Neutrophil (primary cell): Measurements from ENCODE around the gene DCP1B.

Source experiments
- H3K27ac ChIP-seq: fragments of 200-600 bp; sonication (generic); 2 replicates; pipeline ENCODE4 v1.5.1; 2016; ENCODE audit warnings: mild to moderate bottlenecking, moderate library complexity
- H3K27me3 ChIP-seq: fragments of 200-600 bp; sonication (generic); 2 replicates; pipeline ENCODE4 v1.6.0; 2016; ENCODE audit warnings: mild to moderate bottlenecking
- H3K36me3 ChIP-seq: fragments of 200-600 bp; sonication (generic); 2 replicates; pipeline ENCODE4 v1.5.1; 2017
- H3K4me1 ChIP-seq, 2 experiments: fragments of 200-600 bp in 1 of 2; sonication (generic) in 1 of 2; 1 replicate in 1 of 2; 2 replicates in 1 of 2; pipeline versions ENCODE4 v1.5.1 to v1.6.1; 2013 to 2016; ENCODE audit warnings: low read depth in 1 of 2, low read length in 1 of 2, mild to moderate bottlenecking in 1 of 2, moderate library complexity in 1 of 2; ENCODE audit not compliant: control insufficient read depth in 1 of 2, insufficient read depth in 1 of 2
- H3K4me3 ChIP-seq, 2 experiments: fragments of 200-600 bp in 1 of 2; sonication (generic) in 1 of 2; 1 replicate in 1 of 2; 2 replicates in 1 of 2; pipeline ENCODE4 v1.5.1; 2013 to 2016; ENCODE audit warnings: low read depth in 1 of 2, low read length in 1 of 2, mild to moderate bottlenecking in 1 of 2, moderate library complexity in 1 of 2
- H3K9me3 ChIP-seq: fragments of 200-600 bp; sonication (generic); 2 replicates; pipeline ENCODE4 v1.5.1; 2016
- TF ChIP-seq, protein P1 (sequence below): fragments of 200-600 bp; sonication (generic); IDR thresholded peaks from 2 replicates; pipeline ENCODE4 v1.5.1; 2016; ENCODE audit warnings: antibody characterized with exemption

Gene DCP1B

DNA sequence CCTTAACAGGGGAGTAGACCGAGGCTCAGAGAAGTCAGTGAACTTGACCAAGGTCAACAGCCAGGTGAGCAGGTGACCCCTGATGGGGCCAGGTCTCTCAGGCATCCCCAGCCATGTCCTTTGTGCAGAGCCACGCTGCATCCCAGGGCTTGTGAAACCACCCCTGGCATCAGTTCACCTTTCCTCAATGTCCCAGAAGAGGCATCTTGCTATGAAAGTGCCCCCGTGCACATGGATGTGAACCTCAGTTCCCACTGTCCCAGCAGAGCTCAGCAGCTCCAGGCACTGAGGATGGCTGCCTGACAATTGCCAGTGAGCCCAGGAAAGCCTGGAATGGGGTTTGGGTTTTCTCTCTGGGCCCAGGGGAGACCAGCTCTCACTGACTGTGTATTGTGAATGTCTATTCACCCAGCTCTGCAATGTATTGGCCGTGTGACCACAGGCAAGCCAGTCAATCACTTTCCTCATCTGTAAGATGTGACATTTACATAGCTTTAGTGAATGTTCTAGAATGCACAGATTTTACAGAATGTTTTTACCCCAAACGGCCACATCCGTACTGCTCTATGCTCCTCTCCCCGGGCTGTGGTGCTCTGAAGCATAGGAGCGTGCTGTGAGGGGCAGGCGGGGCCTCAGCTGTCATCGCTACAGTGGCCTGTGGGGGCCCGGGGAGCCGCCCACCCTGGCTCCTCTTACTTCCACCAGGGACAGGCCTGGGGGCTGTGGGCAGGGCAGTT, 90.7 kb downstream of the DCP1B start:
- TF ChIP-seq, protein P1, sequence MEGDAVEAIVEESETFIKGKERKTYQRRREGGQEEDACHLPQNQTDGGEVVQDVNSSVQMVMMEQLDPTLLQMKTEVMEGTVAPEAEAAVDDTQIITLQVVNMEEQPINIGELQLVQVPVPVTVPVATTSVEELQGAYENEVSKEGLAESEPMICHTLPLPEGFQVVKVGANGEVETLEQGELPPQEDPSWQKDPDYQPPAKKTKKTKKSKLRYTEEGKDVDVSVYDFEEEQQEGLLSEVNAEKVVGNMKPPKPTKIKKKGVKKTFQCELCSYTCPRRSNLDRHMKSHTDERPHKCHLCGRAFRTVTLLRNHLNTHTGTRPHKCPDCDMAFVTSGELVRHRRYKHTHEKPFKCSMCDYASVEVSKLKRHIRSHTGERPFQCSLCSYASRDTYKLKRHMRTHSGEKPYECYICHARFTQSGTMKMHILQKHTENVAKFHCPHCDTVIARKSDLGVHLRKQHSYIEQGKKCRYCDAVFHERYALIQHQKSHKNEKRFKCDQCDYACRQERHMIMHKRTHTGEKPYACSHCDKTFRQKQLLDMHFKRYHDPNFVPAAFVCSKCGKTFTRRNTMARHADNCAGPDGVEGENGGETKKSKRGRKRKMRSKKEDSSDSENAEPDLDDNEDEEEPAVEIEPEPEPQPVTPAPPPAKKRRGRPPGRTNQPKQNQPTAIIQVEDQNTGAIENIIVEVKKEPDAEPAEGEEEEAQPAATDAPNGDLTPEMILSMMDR, result no peak
- peaks cover 24% of the 10 kb centered on the region for H3K27me3 ChIP-seq

DNA sequence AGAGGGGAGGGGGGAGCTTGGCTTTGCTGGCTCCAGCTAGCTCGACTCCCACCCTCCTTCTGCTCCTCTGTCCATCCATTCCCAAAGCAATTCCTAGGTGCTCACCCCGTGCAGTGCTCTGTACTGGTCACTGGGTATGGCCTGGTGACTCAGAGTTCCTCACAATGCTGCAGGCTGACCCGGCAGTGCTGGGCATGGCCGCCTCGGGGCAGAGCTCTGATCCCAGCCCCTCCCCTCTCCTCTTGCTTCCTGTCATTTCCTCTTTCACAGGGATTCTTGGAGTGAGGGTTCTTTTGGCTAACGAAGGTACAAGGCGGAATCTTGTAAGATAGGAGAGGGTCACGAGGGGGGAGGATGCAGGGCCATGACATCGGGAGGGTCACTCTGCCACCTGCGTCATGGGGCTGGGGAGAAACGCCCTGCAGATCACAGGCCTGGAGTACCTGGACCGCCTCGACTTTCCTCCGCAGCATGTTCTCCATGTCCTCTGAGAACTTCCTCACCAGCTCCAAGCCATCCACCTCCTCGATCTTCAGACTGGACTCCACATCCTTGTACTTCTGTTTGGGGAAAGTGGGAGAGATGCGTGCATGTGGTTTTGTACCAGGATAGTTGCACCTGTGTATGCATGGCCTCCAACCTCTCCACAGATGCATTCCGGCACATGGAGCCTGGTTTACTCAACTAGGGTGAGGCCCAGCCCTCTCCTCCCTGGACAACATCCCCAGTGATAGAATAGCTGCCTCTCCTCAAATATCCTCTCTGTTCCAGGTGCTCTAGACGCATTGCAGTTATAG, 91.5 kb downstream of the DCP1B start:
- H3K27ac ChIP-seq, result no peak overlapping the region
- TF ChIP-seq, protein P1, result no peak
- no peaks in the 10 kb centered on the region for H3K36me3 ChIP-seq
- H3K4me1 ChIP-seq, result peaks cover 10 to 17% of the 10 kb centered on the region in 2 experiments
- H3K9me3 ChIP-seq, result no peaks in the 10 kb centered on the region
- H3K4me3 ChIP-seq, result no peak overlapping the region
- H3K27me3 ChIP-seq, result peaks cover 32% of the 10 kb centered on the region

More for the DNA sequence above, 90.7 kb downstream of the DCP1B start:
- peaks cover 12 to 17% of the 10 kb centered on the region in 2 experiments for H3K4me1 ChIP-seq
- no peak overlapping the region for H3K27ac ChIP-seq
- no peaks in the 10 kb centered on the region for H3K36me3 ChIP-seq
- no peaks in the 10 kb centered on the region for H3K9me3 ChIP-seq
- H3K4me3 ChIP-seq, result no peak overlapping the region

- Histone ChIP-seq H3K27me3 (peaks cover 40% of the 10 kb centered on the region), H3K4me1 (peaks cover under 1 to 12% of the 10 kb centered on the region in 2 experiments), H3K27ac (no peak overlapping the region), H3K4me3 (no peak overlapping the region), H3K9me3 (no peaks in the 10 kb centered on the region), H3K36me3 (no peaks in the 10 kb centered on the region)
- TF ChIP-seq, protein P1, result no peak
Observed at GRCh38 chr12:1911598-1912575, 92.4 kb downstream of the DCP1B start.

DNA sequence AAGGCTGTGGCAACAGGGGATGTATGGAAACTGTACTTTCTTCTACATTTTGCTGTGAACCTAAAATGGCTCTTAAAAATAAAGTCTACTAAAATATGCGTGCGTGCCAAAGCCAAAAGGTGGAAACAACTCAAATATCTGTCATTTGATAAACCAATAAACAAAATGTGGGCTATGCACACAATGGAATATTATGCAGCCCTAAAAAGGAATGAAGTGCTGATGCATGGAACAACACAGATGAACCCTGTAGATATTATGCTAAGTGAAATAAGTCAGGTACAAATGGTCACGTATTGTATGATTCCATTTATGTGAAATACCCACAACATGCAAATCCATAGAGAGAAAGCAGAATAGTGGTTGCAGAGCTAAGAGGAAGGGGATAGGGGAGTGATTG, 93.8 kb downstream of the DCP1B start:
- Histone ChIP-seq H3K27ac (no peak overlapping the region), H3K4me3 (no peak overlapping the region), H3K27me3 (peaks cover 44% of the 10 kb centered on the region), H3K4me1 (peaks cover 0 to 9% of the 10 kb centered on the region in 2 experiments), H3K36me3 (no peaks in the 10 kb centered on the region), H3K9me3 (no peaks in the 10 kb centered on the region)
- TF ChIP-seq, protein P1, result no peak

- TF ChIP-seq, protein P1, result no peak
- H3K4me3 ChIP-seq, result no peak overlapping the region
- no peak overlapping the region for H3K27ac ChIP-seq
- peaks cover 2% of the 10 kb centered on the region for H3K9me3 ChIP-seq
- H3K4me1 ChIP-seq, result peaks cover 0 to 9% of the 10 kb centered on the region in 2 experiments
- no peaks in the 10 kb centered on the region for H3K36me3 ChIP-seq
- peaks cover 44% of the 10 kb centered on the region for H3K27me3 ChIP-seq
Observed at GRCh38 chr12:1908758-1909157, 95.5 kb downstream of the DCP1B start.
